GM10248 (cell line): ENCODE results near the gene SLC25A25.
"Not testable (repeated sequence)": the region's sequence is repeated elsewhere in the genome, so short reads cannot be mapped to it uniquely, and the experiment has no call there.

Experiments
- CTCF ChIA-PET: fragments of 300-600 bp; sonication (Branson Sonifier 250); formaldehyde crosslinking; extraction: SDS; loops from one replicate; lab custom pipeline; 2021; ENCODE audit warnings: antibody characterized with exemption; lab: Yijun Ruan, JAX
- POLR2A ChIA-PET: fragments of 350-650 bp; sonication (Branson Sonifier 250); formaldehyde crosslinking; extraction: SDS; loops from one replicate; lab custom pipeline; 2020; ENCODE audit warnings: antibody characterized with exemption; lab: Yijun Ruan, JAX
- DNase-seq: peaks from one replicate; pipeline ENCODE4 v3.0.0; 2012; ENCODE audit errors: extremely low spot score
- TF ChIP-seq, protein P1 (sequence below): IDR thresholded peaks from 2 replicates; pipeline ENCODE4 v1.5.1; 2012; ENCODE audit warnings: mild to moderate bottlenecking, low read depth; ENCODE audit errors: extremely low read depth, missing control alignments, control extremely low read depth

Gene SLC25A25

DNA sequence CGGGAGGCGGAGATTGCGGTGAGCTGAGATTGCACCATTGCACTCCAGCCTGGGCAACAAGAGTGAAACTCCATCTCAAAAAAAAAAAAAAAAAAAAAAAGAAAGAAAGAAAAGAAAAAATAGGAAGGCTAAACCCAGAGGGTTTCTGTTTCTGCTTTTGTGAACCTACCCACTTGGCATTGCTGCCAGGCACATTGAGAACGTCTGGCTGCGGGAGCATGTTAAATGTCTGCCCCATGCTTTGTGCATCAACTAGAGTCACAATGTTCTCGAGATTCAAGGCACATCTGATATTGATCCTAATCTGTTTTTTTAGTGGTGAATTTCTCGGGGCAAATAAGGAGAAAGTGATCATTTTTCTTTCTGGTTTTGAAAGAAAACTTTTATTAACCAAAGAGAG lies 2.8 kb downstream of the SLC25A25 start:
- TF ChIP-seq, protein P1, sequence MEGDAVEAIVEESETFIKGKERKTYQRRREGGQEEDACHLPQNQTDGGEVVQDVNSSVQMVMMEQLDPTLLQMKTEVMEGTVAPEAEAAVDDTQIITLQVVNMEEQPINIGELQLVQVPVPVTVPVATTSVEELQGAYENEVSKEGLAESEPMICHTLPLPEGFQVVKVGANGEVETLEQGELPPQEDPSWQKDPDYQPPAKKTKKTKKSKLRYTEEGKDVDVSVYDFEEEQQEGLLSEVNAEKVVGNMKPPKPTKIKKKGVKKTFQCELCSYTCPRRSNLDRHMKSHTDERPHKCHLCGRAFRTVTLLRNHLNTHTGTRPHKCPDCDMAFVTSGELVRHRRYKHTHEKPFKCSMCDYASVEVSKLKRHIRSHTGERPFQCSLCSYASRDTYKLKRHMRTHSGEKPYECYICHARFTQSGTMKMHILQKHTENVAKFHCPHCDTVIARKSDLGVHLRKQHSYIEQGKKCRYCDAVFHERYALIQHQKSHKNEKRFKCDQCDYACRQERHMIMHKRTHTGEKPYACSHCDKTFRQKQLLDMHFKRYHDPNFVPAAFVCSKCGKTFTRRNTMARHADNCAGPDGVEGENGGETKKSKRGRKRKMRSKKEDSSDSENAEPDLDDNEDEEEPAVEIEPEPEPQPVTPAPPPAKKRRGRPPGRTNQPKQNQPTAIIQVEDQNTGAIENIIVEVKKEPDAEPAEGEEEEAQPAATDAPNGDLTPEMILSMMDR, result no peak
- ChIA-PET POLR2A (interaction anchor here (0.7 kb wide), 2 partner anchors 349 to 388 kb away, joined by 3 to 5 read pairs; no protein-coding TSS in a partner anchor), CTCF (no interaction called here)
- no peak for DNase-seq

DNA sequence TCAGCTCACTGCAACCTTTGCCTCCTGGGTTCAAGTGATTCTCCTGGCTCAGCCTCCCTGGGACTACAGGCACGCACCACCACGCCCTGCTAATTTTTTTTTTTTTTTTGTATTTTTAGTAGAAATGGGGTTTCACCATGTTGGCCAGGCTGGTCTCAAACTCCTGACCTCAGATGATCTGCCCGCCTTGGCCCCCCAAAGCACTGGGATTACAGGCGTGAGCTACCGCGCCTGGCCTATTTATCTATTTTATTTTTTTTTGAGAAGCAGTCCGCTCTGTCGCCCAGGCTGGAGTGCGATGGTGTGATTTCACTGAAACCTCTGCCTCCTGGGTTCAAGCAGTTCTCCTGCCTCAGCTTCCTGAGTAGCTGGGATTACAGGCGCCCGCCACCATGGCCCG lies 3.4 kb downstream of the SLC25A25 start:
- ChIA-PET CTCF (interaction anchor here (0.6 to 2.2 kb wide), 7 partner anchors 10 to 129 kb away, joined by 3 to 11 read pairs (median 4); no protein-coding TSS in a partner anchor), POLR2A (interaction anchor here (0.7 kb wide), 2 partner anchors 350 to 389 kb away, joined by 3 to 5 read pairs; no protein-coding TSS in a partner anchor)
- DNase-seq, result not testable (repeated sequence)

DNA sequence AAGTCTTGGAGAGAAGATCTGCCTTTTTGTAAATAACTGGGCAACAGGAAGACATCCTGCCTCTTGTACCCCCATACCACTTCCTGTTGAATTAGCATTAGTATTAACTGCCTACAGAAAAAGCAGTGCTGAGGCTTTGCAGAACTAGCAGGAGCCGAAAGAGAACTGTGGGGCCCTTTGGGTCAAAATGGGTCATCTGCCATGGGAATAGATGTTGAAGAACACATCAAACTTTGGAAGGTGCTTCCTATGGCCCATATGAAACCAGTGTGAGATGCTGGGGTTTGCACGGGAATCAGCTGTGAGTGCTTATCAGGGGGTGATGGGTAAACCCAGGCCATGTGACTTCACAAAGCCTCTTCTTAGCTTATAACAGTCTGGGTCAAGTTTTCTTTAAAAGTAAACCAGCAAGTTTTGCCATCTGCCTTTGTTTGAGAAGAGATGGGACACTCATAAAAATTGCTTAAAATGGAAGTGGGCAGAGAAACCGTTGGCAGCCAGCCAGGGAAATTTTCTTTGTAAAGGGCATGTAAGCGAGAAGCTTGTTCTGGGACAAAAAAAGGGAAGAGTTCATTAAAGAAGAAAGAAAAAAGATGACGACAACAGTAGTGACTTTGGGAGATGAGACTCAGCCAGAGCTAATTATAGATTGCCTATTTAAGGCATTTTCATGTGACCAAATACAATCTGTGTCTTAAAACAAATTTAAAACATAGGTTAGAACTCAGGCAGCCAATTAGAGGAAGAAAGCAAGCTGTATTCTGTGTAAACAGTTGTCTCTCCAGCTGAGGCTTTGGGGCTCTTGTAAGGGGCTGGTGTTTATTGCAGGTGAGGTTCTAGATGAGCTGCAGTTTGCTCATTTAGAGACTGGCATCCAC lies 4.4 kb downstream of the SLC25A25 start:
- peak; percentile 48 for DNase-seq
- CTCF ChIA-PET, result interaction anchor here (0.8 to 2.2 kb wide), 12 partner anchors 9 to 130 kb away, joined by 3 to 11 read pairs (median 4); no protein-coding TSS in a partner anchor
- TF ChIP-seq, protein P1, result no peak
- POLR2A ChIA-PET, result interaction anchor here (0.6 to 1.0 kb wide), 2 partner anchors 17 to 102 kb away, joined by 3 to 4 read pairs; no protein-coding TSS in a partner anchor

DNA sequence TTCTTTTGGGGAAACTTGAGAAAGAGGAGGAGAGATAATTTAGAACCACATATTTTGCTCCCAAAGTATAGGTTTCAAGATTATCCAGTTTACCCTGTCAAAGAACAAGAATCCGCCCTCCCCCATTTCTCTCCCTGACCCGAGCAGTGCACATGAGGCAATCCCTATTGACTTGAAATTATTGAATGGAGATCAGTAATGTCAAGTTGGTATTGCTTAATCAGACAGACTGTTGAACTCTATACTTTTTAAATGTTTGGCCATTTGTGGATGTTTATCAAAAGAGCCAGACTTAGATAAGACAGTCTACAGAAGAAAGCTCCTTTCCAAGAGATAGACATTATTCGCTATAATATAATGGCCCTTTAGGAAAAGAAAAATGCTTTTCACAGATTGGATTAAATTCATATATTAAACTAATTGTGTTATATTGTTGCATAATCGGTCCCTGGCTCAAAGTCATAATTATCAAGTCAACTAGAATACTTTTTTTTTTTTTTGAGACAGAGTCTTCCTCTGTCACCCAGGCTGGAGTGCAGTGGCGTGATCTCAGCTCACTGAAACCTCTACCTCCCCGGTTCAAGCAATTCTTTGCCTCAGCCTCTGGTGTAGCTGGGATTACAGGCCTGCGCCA lies 5.3 kb downstream of the SLC25A25 start:
- CTCF ChIA-PET, result interaction anchor here (0.8 to 2.2 kb wide), 11 partner anchors 9 to 130 kb away, joined by 3 to 11 read pairs (median 5); no protein-coding TSS in a partner anchor
- TF ChIP-seq, protein P1, result no peak
- no peak for DNase-seq
- POLR2A ChIA-PET, result no interaction called here

DNA sequence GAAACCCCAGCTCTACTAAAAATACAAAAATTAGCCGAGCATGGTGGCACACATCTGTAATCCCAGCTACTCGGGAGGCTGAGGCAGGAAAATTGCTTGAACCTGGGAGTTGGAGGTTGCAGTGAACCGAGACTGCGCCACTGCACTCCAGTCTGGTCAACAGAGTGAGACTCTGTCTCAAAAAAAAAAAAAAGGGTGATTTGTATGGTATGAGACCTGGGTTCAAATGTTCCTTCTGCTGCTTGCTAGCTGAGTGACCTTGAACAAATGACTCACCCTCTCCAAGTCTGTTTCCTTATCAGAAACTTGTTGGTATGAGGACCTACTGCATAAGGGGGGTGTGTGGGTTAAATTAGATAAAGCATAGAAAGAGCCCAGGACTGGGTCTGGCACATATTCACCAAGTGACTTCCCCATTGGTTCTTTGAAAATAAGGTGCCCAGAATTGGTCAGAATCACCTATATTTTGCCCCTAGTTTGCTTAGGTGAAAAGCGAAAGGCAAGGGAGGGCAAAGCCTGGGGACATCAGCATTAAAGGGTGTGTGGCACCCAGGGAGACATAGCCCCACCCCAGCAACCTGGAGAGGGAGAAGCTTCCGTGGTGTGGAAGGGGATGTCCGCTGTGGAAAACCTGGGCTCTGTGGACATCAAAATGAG lies 9.9 kb downstream of the SLC25A25 start:
- CTCF ChIA-PET, result interaction anchor here (1.0 to 2.7 kb wide), 8 partner anchors 9 to 135 kb away, joined by 3 to 21 read pairs (median 5); partner anchors contain the start of genes NAIF1 and SLC25A25

More for the DNA sequence above, 9.9 kb downstream of the SLC25A25 start:
- POLR2A ChIA-PET, result interaction anchor here (0.6 to 0.8 kb wide), 2 partner anchors 8 to 26 kb away, joined by 5 to 6 read pairs; no protein-coding TSS in a partner anchor
- TF ChIP-seq, protein P1, result no peak
- no peak for DNase-seq
